Measurements from ENCODE around the gene SLC9A9. TPM values are rescaled to one million over a fixed set of nuclear protein-coding genes. Genes with fewer than 3 reads are reported as not detected.

SLC9A9 gene
- total and polyA plus RNA-seq, 9 of the 15 experiments (the other 6 are each of a cell fraction or from before 2014, with no cell fraction given) = 0.03 to 0.13 TPM; not detected in 7

GRCh38 chr3:143288944-143289343 lies 559.3 kb downstream of the SLC9A9 start (continued):
- no peak for TF ChIP-seq CHAMP1 (IDR thresholded peaks at IDR 0.05)
- TF ChIP-seq RBFOX2 (IDR thresholded peaks at IDR 0.05; ENCODE audit: low read depth, low read length) = no peak

- ATAC-seq (no peak), FAIRE-seq (no peak), DNase-seq (ENCODE audit: extremely low read depth in 1 of 4, low spot score in 3 of 4) (no peak)
- ChIA-PET POLR2A (interaction anchor here (1.1 kb wide), 1 partner anchor 19 kb away, joined by 4 read pairs; no protein-coding TSS in a partner anchor), CTCF (ENCODE audit: low intra/inter-chr PET ratio) (no interaction called here)
- H2AFZ ChIP-seq (ENCODE audit: low read depth, low read length) = peak overlapping the region; percentile 57
- intact Hi-C loops (cut with micrococcal nuclease) (no loop called here), in situ Hi-C loops (cut with MboI) (no loop called here)
- no peaks in the 10 kb centered on the region for H3K36me3 ChIP-seq (ENCODE audit: control insufficient read depth, insufficient read depth, low read length)
- 59% methylated on average over 2 of the region's 2 CpGs for WGBS (ENCODE audit: insufficient coverage, low coverage, missing lambda C conversion rate)
- no peak overlapping the region for H3K4me2 ChIP-seq (ENCODE audit: insufficient read depth, low read length)
- H3K4me1 ChIP-seq (replicated peaks in 1 of 2; ENCODE audit: control insufficient read depth in 2 of 2, insufficient read depth in 2 of 2, low read length in 2 of 2) = peaks cover 0 to 24% of the 10 kb centered on the region in 2 experiments; a peak in 3 of 5 replicates
- no peaks in the 10 kb centered on the region for H3K9me1 ChIP-seq (ENCODE audit: control insufficient read depth, insufficient read depth, low read length)
- H3K79me2 ChIP-seq (ENCODE audit: control insufficient read depth, insufficient read depth, low read length) = no peaks in the 10 kb centered on the region
- H3K27me3 ChIP-seq (ENCODE audit: control insufficient read depth in 2 of 2, insufficient read depth in 2 of 2, low read length in 2 of 2) = no peaks in the 10 kb centered on the region
- no peaks in the 10 kb centered on the region for H4K20me1 ChIP-seq (replicated peaks; ENCODE audit: control insufficient read depth, insufficient read depth, low read length)
- H3K27ac ChIP-seq (ENCODE audit: extremely low read depth, low read depth, low read length) = no peak overlapping the region
- H3K9ac ChIP-seq (ENCODE audit: insufficient read depth in 1 of 2, low read depth in 2 of 2, low read length in 2 of 2) = no peak overlapping the region
- H3K9me3 ChIP-seq (replicated peaks; ENCODE audit: control insufficient read depth, insufficient read depth, low read depth, low read length) = no peaks in the 10 kb centered on the region
- H3K4me3 ChIP-seq = no peak overlapping the region
- no TSS peak for BruUV-seq (replicated peaks)
- TF ChIP-seq ZNF41 (CRISPR knock-in tag; conservative IDR thresholded peaks at IDR 0.05) = no peak
- no peak for TF ChIP-seq SP2 (IDR thresholded peaks at IDR 0.05; ENCODE audit: extremely low read depth, low read depth, low read length, poor library complexity, severe bottlenecking)
- TF ChIP-seq TCF15 (CRISPR knock-in tag; IDR thresholded peaks at IDR 0.05) = no peak
- no peak for TF ChIP-seq RBBP5 (IDR thresholded peaks at IDR 0.05; ENCODE audit: borderline replicate concordance, insufficient read depth, low read length, poor library complexity, severe bottlenecking)
- no peak for TF ChIP-seq ILK (tag; IDR thresholded peaks at IDR 0.05; ENCODE audit: borderline replicate concordance, low read depth)
- no peak for TF ChIP-seq MAX (CRISPR knock-in tag; IDR thresholded peaks at IDR 0.05)
- no peak for TF ChIP-seq SAFB2 (IDR thresholded peaks at IDR 0.05; ENCODE audit: borderline replicate concordance, low read depth, low read length, severe bottlenecking)
- TF ChIP-seq RCOR1 (IDR thresholded peaks at IDR 0.05; ENCODE audit: borderline replicate concordance in 1 of 2, low read depth in 2 of 2, low read length in 2 of 2) = no peak
- TF ChIP-seq TEAD4 (IDR thresholded peaks at IDR 0.05; ENCODE audit: low read length) = no peak
- no peak for TF ChIP-seq TEAD4 (CRISPR knock-in tag; IDR thresholded peaks at IDR 0.05; ENCODE audit: borderline replicate concordance)
- TF ChIP-seq COPS2 (conservative IDR thresholded peaks at IDR 0.05) = no peak
- TF ChIP-seq ZNF561 (CRISPR knock-in tag; conservative IDR thresholded peaks at IDR 0.05) = no peak
- TF ChIP-seq PREB (CRISPR knock-in tag; IDR thresholded peaks at IDR 0.05) = no peak
- no peak for TF ChIP-seq ZBTB1 (CRISPR knock-in tag; IDR thresholded peaks at IDR 0.05; ENCODE audit: borderline replicate concordance, low read depth)
These were observed 560.9 kb downstream of the SLC9A9 start for GRCh38 chr3:143287403-143287802.
